ENCODE results near the gene ARL10. TPM values are rescaled to one million over a fixed set of nuclear protein-coding genes. Genes with fewer than 3 reads are reported as not detected.

The ARL10 gene
- total RNA-seq, 6 experiments from 2014 or later, result 0.93 to 2.4 (median 1.1) TPM

DNA sequence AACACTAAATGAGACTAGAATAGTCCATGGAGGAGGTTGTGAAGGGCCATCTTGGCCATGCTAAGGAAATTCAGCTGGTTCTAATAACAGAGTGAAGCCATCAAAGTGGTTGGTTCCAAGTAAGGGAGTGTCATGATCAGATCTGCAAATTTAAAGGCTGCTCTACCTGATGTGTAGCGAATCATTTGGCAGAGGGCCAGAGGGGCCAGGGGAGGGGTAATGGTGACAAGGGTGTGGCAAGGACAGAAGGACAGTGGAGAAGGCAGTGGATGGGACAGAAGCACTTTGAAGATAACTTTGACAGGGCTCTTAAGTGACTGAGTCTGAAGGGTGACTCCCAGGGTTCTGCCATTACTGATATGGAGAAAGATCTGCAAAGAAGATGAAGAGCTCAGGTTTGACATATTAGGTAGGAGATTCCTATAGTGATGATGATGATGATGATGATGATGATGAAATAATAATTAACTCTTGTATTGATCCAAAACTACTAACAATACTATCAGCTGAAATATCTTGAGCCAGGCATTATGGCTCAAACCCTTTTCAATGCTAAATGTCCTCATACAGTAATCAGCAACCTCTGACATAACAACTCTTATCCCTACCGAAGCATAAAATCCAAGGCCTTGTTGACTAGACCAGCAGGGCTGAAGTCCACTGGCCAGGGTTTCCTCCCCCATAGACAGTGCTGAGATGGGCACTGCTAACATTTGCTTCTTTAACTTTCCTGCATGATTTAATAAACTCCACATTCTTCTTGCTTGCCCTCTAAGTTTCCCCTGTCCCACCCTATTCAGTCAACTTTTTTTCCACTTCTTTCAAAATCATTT lies 23.7 kb upstream of the ARL10 start:
- no peaks in the 10 kb centered on the region for H3K27me3 ChIP-seq
- 38% methylated on average over 2 of the region's 2 CpGs for WGBS (ENCODE audit: insufficient coverage, low coverage, low lambda C conversion rate, missing lambda C conversion rate)
- peak overlapping the region in 2 of 3 donors; percentile 86 to 93 for H3K27ac ChIP-seq
- no peak overlapping the region for H3K4me3 ChIP-seq
- ATAC-seq, result peak; percentile 49 to 68 (median 60)
- intact Hi-C loops (cut with DNase I), result no loop called here
- no peak for TF ChIP-seq CTCF (IDR thresholded peaks at IDR 0.05)
- no peak for TF ChIP-seq POLR2A (IDR thresholded peaks at IDR 0.05)
- DNase-seq, result peak in 1 of 3 donors; percentile 60
- H3K9me3 ChIP-seq, result no peaks in the 10 kb centered on the region
- peaks cover 0 to 28% (median 9%) of the 10 kb centered on the region in 4 donors for H3K36me3 ChIP-seq
- peaks cover 0 to 53% (median 18%) of the 10 kb centered on the region in 4 donors for H3K4me1 ChIP-seq

DNA sequence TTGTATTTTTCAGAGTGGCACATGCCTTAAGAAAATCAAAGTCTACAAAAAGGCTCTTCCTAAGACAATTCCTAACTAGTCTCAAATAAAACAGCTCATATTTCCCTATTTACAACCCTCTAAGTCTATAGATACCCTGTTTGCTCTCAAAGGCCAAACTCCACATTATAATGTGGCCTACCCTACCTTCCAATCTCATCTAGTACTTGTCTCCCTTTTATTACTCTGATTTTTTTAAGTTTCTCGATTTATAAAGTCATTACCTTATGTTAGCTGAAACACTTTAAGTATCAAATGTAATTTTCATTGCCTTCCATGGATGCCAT lies 23.2 kb upstream of the ARL10 start:
- intact Hi-C loops (cut with DNase I), result no loop called here
- Histone ChIP-seq H3K27me3 (no peaks in the 10 kb centered on the region), H3K4me1 (peaks cover 0 to 53% (median 18%) of the 10 kb centered on the region in 4 donors), H3K4me3 (no peak overlapping the region), H3K9me3 (no peaks in the 10 kb centered on the region), H3K27ac (peak overlapping the region in 2 of 3 donors; percentile 86 to 93), H3K36me3 (peaks cover 0 to 34% (median 11%) of the 10 kb centered on the region in 4 donors)
- TF ChIP-seq CTCF (IDR thresholded peaks at IDR 0.05), result no peak
- TF ChIP-seq POLR2A (IDR thresholded peaks at IDR 0.05), result no peak
- ATAC-seq, result no peak
- DNase-seq, result no peak
- WGBS (ENCODE audit: insufficient coverage, low coverage, low lambda C conversion rate, missing lambda C conversion rate), result 100% methylated on average over 1 of the region's 1 CpG

- WGBS (ENCODE audit: insufficient coverage, low coverage, low lambda C conversion rate, missing lambda C conversion rate), result 64% methylated on average over 2 of the region's 2 CpGs
- no peak for ATAC-seq
- no peaks in the 10 kb centered on the region for H3K27me3 ChIP-seq
- H3K27ac ChIP-seq, result peak overlapping the region in 2 of 3 donors; percentile 16 to 86
- H3K9me3 ChIP-seq, result no peaks in the 10 kb centered on the region
- no peak overlapping the region for H3K4me3 ChIP-seq
- DNase-seq, result no peak
- TF ChIP-seq POLR2A (IDR thresholded peaks at IDR 0.05) (no peak), CTCF (IDR thresholded peaks at IDR 0.05) (no peak)
- H3K36me3 ChIP-seq, result peaks cover 0 to 35% (median 17%) of the 10 kb centered on the region in 4 donors
- H3K4me1 ChIP-seq, result peaks cover 0 to 47% (median 15%) of the 10 kb centered on the region in 4 donors
- intact Hi-C loops (cut with DNase I), result no loop called here
Measured at GRCh38 chr5:176342766-176343458, 22.4 kb upstream of the ARL10 start.

- Histone ChIP-seq H3K36me3 (peaks cover 0 to 96% (median 43%) of the 10 kb centered on the region in 4 donors), H3K4me1 (peaks cover 0 to 11% (median 0%) of the 10 kb centered on the region in 4 donors), H3K4me3 (no peak overlapping the region), H3K27me3 (no peaks in the 10 kb centered on the region), H3K9me3 (no peaks in the 10 kb centered on the region), H3K27ac (no peak overlapping the region)
- ATAC-seq (no peak), DNase-seq (no peak)
- intact Hi-C loops (cut with DNase I), result no loop called here
- TF ChIP-seq POLR2A (IDR thresholded peaks at IDR 0.05), result no peak
- TF ChIP-seq CTCF (IDR thresholded peaks at IDR 0.05), result no peak
- 98% methylated on average over 6 of the region's 8 CpGs for WGBS (ENCODE audit: insufficient coverage, low coverage, low lambda C conversion rate, missing lambda C conversion rate)
Measured at GRCh38 chr5:176350416-176350815, 14.9 kb upstream of the ARL10 start.
